Stimulated activated CD8-positive, alpha-beta memory T cell treated with anti-CD3 and anti-CD28 coated beads, Interleukin-2, amount 100 ng/mL, for 1 hour (primary cell): Measurements from ENCODE around the gene FLOT2.
"Not testable (repeated sequence)": the region's sequence is repeated elsewhere in the genome, so short reads cannot be mapped to it uniquely, and the experiment has no call there.

ENCODE experiments used
- DNase-seq, 2 donors: peaks; one replicate each; pipeline ENCODE4 v3.0.0-alpha.2; 2020; ENCODE audit warnings: low read depth in 2 of 2

Gene FLOT2, protein sequence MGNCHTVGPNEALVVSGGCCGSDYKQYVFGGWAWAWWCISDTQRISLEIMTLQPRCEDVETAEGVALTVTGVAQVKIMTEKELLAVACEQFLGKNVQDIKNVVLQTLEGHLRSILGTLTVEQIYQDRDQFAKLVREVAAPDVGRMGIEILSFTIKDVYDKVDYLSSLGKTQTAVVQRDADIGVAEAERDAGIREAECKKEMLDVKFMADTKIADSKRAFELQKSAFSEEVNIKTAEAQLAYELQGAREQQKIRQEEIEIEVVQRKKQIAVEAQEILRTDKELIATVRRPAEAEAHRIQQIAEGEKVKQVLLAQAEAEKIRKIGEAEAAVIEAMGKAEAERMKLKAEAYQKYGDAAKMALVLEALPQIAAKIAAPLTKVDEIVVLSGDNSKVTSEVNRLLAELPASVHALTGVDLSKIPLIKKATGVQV

DNA sequence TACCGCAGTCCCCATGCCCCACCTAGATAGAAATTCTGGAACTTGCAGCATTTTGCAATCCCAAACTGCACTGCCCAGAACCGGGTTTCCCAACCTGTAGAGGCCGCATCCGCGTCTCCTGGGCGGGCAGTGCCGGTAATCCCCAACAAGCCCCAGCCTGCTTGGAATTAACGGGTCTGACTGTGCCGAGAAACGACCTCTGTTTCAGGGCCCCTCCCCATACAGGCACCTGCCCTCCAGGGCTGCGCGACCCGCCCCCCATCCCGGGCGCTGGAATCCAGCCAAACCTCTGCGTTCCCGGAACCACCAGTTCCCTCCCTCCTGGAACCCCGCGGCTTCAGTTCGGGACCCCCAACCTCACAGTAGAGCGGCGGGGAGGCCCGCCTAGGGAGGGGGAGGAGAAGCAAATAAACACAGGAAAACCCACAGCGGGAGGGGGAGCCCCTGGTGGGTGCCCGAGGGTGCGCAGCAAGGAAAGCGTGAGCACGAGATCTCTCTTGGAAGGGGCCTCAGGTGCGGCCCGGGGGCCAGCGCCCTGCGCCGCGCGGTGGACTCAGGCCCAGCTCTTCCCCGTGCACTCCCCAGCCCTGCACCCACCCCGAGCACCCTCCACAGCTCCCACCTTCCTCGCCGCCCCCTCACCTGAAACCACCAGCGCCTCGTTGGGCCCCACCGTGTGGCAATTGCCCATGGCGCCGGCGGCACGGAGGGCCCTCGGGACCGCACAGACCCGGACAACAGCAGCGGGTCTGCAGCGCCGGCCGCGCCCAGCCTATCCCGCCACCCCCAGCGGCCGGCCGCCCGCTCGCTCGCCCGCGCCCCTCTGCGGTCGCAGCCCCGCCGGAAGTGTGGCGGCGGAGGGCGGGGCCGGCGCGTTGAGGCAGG is at the start of gene FLOT2:
Gene FLOT2, minus strand, starts transcription at position 850 of the 885 bp plus-strand sequence. Its CDS starts 159 bp downstream, at position 691.
- DNase-seq = peak; percentile 33 to 39

DNA sequence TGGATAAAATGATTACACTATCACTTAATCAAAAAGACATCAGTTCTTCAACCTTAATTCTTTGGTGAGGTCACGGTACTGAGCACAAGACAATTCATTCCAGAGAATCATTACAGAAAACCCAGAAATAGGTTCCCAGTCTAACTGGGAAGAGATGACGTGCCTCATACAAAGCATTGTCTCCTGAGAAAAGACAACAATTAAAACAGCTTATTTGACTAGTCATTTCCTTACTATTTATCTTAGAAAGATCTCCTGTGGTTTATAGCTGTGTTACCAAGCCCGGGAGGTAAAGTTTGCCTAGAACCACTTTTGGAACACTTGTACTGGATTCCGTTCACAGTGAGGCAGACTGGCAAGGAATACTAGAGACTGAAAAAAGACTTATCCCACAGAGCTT is 48.7 kb upstream of the FLOT2 start:
- DNase-seq = no peak

DNA sequence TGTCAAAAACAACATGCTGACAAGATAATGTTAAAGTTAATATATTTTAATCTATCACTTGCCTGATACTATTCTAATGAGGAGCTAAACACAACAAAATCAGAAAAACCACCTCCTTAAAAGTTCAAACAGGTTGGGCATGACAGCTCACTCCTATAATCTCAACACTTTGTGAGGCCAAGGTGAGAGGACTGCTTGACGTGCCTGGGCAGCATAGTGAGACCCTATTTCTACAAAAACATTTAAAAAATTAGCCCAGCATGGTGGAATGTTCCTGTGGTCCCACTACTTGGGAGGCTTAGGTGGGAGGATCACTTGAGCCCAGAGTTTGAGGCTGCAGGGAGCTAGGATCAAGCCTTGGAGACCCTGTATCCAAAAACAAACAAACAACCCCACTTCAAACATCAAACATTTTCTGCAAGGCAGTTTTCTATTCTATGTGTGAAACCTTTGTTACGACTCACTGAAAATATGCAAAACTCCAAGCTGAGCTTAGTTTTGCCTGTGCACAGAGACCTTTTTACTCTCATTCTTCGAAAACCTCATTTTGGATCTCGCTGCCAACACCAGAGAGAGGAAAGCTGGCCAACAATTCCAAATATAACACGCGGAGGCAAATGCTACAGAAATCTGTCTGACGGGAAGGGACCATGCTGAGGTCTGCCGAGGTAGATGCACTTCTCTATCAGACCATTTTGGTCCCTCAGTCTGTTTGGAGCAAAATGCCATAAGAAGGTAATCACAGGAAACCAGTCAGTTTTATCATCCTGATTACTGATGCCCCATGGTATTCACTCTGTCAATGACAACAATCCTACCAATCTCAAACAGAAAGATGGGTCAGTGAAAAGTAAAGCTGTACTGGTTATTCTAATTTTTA is 47.6 kb upstream of the FLOT2 start:
- DNase-seq = no peak

DNA sequence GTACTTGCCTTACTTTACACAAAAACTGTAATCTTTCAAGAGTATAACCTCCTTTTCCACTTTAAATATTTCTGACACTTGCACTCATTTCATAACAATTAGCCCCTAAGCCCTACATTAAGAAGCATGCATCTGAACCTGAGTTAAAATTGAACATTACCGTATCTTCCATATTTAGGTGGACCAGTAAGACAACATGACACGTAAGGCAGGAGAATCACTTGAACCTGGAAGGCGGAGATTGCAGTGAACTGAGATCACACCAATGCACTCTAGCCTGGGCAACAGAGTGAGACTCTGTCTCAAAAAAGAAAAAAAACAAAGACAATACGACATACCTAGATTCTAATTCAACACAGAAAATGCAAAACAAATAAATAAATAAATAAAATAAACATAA is 46.8 kb upstream of the FLOT2 start:
- DNase-seq = no peak

DNA sequence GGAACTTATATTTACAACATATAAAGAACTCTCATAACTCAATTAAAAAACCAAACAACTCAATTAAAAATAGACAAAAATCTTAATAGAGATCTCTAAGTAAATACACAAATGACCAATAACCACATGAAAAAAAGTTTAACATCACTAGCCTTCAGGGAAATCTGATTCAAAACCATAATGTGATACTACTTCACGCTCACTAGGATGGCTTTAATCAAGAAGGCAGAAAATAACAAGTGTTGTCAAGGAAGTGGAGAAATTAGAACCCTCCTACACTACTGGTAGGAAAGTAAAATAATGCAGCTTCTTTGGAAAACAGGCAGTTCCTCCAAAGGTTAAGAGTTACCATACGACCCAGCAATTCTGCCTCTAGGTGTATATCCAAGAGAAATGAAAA is 45.4 kb upstream of the FLOT2 start:
- DNase-seq = no peak

DNA sequence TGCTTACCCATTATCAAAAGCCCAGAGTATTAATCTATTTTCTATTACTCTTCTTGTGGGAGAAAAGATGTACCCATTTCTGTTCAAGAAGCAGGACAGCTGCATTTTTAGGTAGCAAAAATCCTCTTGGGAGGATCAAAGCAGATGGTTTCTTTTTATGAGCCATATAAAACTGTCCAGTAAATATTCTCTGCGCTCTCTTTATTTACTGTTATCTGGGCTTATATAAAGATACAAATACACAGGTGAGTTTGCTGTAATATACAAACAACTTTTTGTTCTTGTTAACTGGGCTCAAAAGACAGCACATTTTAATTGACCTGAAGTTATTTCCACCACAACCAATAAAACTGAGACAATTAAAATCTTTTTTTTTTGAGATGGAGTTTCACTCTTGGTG is 43.7 kb upstream of the FLOT2 start:
- no peak for DNase-seq

DNA sequence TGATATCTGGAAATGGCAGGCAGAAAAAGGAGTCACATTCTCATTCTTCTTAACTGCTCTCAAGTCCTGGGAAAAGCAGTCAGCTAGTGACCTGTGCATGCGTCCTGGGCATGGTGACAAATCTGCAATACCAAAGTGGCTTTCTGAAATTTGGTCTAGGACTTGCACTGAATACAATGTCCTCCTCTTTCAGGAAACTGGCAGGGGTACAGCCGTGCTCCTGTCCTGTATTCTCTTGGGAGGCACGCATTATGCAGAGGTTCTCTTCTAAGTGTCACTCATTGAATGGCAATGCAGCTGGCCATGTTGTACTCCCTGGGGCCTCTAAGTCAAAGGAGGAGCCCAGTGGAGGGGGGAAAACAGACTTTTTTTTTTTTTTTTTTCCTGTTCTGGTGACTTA is 43.1 kb upstream of the FLOT2 start:
- DNase-seq = no peak

DNA sequence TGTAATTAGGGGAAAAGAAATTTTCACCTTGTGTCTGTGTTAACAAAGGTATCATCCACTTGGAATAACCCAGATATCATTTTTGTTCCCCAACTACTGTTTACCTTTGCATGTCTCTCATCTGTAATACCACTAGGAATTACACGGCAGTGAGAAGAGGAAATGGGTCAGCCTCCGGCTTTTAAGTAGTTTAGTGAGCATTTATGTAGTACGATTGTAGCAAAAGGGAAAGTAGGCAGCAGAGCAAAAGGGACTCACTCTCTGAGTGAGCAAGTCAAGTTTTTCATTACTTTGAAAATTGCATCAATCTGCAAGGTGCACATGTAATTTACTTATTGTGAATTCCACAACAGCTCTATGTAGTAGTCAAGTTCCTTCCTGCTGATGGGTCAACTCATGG is 42.6 kb upstream of the FLOT2 start:
- no peak for DNase-seq

DNA sequence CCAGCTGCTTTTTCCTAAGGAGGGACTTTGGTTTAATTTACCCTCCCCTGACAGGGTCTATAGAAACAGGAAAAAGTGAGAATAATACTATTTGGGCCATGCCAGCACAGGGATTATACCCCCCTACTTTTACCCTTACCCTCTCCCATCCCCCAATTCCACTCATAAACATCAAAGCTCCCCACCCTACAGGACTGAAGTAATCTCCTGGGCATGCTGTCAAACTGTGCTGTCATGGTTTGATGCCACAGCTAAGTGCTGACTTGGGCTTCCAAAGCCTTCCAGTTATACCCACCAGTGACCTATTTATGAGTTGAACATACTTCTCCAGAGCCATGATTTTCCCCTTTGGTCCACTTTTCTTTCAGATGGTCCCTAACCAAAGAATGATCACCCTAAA is 41.0 kb upstream of the FLOT2 start:
- no peak for DNase-seq

DNA sequence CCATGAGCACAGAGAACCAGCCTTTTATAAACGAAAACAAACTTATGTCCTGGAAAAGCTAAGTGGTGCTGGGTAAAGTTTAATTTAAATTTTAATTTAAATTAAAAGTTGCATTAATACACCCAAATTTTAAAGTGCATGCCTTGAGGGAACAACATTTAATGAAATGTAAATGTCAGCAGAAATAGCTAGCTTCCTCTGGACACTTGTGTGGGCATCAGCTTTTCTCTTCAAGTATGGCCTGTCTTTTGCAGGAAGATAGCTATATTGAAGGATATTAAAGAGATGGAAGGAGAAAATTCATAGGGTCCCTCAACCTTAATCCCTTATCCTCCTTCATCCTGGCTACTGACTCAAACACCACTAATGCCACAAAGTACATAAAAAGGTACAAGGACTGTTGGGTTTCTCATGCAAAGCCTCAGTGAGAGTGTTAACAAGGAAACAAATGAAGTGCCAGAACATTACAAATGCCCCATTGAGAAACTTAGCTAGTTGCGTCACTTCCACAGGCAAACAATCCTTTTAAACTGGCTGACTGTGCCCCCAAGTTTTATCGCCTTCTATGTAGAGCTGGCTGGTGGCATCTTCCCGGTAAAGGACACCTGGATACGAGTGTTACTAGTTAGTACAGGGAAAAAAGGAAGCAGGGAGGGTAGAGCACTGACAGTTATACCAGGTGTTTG is 39.7 kb upstream of the FLOT2 start:
- no peak for DNase-seq

DNA sequence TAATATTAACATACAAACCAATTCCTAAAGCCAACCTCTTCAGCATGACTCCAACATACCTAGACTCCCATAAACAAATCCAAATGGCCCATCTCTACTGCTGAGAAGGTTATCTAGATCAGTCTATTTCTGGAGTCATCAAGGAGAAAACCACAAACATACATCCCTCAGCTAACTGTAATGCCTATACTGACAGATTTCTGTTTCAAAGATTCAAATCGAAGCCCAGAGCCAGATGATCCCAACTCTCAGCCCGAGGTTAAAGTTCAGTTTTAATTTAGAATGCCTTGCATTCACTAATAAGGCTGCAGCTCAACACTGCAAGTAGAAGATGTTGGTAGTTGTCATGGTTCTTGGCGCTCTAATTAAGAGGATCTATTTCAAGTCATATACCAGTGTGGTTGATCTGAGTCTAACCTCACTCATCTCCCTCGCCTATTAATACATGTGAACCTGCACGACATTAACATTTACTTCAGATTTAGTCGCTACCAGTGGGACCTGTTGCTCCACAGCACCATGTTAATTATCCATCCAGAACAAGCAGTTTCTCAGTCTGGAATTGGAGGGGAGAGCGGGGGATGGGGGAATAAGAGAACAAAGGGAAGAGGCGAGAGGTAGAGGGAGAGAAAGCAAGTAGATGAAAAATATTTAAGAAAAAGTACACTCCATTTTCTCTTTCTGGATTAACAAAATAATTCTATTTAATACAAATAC is 38.4 kb upstream of the FLOT2 start:
- DNase-seq = no peak

DNA sequence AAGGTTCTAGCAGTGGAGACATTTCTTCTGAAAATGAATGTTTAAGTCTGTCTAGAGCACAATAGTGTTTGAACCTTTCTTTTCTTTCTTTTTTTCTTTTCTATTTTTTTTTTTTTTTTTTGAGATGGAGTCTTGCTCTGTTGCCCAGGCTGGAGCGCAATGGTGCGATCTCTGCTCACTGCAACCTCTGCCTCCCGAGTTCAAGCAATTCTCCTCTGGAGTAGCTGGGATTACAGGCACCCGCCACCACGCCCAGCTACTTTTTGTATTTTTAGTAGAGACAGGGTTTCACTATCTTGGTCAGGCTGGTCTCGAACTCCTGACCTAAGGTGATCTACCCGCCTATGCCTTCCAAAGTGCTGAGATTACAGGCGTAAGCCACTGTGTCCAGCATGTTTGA is 37.0 kb upstream of the FLOT2 start:
- not testable (repeated sequence) for DNase-seq

DNA sequence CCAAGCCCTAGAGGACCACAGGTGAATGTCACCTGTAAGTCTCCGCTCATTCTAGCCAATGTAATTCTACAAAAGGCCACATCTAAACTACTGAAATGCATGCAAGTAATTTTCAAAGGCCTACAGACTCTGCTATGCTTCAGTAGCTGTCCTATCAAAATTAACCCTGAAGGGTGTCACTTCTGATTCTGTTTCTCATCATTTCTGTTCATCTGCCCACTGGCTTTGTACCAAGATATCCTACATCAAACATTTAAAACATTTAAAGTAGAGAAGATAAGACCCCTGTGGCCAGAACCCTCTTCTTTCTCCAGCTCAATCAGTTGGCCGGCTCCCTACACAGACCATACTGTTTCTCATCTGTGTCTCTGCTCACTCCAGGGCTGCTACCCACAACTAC is 32.3 kb upstream of the FLOT2 start:
- DNase-seq = no peak

DNA sequence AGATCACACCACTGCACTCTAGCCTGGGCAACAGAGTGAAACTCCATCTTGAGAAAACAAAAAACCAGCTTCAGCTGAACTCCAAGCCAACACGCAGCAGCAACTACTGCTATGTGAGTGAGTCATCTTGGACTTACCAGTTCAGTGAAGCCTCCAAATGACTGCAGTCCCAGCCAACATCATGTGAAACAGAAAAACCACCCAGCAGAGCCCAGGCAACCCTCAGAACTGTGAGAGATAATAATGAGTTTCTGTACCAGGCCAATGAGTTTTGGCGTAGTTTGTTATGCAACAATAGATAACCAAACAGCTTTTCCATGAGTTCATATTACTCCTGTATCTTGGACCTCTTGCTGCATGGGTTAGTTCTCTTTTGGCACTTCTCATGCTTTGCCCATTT is 30.5 kb upstream of the FLOT2 start:
- no peak for DNase-seq

DNA sequence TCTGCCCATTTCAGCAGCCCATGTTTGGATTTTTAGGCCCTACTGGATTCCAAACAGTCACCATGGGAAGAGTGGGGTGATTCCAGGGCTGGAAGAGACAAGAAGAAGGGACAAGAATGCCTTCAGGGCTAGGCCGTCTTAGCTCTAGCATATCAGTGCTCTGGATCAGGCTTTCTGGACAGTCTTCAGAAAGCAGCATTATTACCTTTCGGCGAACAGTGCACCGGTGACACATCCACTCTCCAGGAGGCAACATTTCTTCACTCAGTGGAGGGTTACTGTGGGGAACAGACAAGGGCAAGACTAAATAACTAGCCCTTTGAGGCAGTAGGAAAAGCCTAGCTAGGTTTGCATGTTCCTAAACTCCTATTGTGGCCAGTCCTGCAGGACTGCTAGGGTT is 29.3 kb upstream of the FLOT2 start:
- no peak for DNase-seq

DNA sequence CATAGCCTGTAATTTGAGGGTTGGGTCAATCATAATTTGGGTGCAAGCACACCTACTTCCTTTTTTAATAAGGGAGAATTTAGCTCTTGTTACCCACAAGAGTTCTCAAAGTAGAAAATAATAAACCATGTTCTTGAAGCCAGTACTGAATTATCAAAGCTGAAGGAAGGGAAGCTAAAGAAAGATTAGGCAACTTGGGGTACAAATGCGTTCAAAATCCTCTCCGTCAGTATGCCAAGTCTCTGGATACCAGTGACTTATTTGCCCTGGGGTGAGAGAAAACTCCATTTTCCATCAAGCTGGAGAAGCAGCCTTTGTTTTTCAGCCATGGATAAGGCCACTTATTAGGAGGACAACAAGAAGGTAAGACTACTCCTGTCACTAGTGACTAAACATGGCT is 28.8 kb upstream of the FLOT2 start:
- DNase-seq = no peak

DNA sequence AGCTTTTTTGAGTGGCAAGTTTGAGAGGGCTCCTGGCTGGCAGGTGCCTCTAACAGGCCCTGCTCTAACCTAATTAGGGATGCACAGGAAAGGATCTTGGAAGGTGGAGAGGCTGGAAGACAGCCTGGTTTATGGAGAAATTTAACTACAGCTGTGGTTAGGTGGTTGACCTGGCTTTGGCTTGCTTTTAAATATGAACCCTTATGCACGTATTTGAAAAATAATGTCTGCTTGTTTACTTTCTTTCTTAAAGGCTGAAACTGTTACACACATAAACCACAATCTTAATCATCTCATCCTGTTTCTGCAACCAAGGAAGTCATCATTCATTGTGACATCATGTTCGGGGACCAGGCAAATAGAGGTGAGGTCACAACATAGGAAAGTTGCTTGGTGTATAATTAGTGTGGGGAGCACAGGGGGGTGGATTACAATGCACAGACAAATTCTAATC is 28.4 kb upstream of the FLOT2 start:
- peak in 1 of 2 donors; percentile 6 for DNase-seq

DNA sequence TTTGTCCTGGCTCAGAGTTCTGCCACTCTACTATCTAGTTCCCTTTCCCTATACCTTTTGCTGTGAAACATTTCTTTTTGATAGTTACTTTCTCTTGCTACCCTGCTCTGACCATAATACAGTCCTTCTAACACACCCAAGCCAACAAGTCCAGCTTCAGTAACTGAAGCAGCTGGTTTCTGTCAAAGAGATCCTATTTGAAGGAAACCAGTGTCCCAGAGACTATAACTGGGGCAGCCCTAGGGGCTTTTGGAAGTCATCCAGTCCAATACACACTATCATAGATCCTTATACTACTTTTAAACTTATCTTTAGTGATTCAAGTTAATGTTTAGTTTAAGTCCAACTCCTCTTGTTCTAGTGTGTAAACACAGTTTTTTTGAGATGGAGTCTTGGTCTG is 22.7 kb upstream of the FLOT2 start:
- no peak for DNase-seq

DNA sequence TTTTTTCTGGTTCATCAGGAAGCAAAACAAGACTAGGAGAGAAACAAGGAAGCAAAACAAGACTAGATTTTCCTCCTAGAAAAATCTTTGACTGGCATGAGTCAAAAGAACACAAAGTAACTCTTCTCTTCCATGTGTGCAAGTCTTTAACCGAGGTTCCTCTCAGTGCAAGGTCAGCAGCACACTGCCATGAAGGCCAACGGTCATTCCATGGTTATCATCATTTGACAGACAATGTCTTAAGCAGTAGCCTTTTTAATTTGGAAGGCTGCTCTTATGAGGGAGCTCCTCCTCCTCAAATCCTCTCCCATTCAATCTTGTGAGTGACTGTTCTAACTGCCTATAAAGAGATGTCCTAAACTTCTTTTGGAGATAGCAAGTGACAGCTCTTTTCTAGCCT is 20.8 kb upstream of the FLOT2 start:
- no peak for DNase-seq

DNA sequence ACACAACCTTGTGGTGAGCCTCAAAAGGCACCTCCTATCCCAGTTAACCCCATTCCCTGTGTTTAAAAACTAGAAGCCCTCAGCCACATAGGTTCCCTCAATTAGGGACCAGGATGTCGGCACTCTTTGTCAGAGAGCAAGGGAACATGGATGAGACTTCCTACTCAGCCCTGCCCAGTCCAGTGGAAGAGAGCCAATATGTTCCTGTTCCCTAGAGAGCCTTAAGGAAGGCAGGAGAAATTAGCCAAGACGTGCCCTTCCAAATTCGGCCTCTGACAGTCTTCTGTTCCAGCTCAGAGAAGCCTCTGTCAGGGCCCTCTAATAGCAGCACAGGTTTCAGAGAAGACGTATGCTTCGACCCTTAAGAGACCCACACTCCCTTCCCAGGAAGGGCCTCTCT is 19.9 kb upstream of the FLOT2 start:
- no peak for DNase-seq

DNA sequence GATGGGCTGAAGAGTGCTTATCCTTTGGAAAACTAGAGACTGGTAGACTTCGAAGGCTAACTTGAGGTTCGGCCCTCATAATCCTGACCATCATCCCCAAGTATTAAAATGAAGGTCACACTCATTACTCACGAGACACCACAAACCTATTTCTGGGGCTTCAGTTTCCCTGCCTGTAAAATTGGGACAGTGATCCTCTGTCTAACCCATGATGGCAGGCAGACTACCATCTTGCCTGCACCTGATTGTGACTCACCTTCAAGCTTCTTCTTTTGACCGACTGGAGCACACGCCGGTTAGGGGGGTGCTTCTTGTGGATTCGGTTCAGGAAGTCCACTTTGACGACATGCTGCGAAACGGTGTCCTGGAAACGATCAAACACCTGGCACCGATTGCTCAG is 19.5 kb upstream of the FLOT2 start:
- DNase-seq = no peak
